ENCODE data around the gene MAN2A1.

DNA sequence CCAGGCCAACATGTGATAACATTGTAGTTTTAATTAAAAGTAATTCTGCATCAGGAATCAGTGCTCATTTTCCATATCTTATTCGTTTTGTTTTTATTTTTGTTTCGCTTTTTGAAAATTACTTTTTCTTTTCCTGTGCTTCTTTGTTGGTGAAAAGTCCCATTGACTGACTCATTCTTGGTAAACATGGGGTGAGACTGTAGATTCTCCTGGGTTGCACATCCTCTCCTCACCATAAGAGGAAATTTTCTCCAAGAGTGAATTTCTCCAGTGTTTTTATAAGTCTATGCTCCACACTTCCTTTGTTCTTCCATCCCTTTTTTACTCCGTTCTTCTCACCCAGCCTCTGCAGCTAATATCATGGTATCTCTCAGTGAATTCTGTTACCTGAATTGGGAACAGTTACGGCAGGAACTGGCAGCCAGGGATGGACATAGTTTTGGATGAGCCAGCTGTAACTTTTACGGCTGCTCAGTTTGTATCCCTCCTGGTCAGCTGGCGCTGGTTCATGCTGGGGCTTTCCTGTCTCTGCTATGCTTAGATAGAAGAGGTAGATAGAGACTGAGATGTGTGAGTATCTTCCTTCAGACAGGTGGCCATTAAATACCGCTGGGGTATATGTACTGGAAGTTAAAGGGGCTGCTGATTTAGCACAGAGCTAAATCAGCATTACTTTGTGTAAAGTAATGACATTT lies 80.0 kb downstream of the MAN2A1 start:
- no peak for TF ChIP-seq SIN3A (IDR thresholded peaks at IDR 0.05; ENCODE audit: borderline replicate concordance, insufficient read depth, low read length)
- TF ChIP-seq, protein P1, sequence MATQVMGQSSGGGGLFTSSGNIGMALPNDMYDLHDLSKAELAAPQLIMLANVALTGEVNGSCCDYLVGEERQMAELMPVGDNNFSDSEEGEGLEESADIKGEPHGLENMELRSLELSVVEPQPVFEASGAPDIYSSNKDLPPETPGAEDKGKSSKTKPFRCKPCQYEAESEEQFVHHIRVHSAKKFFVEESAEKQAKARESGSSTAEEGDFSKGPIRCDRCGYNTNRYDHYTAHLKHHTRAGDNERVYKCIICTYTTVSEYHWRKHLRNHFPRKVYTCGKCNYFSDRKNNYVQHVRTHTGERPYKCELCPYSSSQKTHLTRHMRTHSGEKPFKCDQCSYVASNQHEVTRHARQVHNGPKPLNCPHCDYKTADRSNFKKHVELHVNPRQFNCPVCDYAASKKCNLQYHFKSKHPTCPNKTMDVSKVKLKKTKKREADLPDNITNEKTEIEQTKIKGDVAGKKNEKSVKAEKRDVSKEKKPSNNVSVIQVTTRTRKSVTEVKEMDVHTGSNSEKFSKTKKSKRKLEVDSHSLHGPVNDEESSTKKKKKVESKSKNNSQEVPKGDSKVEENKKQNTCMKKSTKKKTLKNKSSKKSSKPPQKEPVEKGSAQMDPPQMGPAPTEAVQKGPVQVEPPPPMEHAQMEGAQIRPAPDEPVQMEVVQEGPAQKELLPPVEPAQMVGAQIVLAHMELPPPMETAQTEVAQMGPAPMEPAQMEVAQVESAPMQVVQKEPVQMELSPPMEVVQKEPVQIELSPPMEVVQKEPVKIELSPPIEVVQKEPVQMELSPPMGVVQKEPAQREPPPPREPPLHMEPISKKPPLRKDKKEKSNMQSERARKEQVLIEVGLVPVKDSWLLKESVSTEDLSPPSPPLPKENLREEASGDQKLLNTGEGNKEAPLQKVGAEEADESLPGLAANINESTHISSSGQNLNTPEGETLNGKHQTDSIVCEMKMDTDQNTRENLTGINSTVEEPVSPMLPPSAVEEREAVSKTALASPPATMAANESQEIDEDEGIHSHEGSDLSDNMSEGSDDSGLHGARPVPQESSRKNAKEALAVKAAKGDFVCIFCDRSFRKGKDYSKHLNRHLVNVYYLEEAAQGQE (IDR thresholded peaks at IDR 0.05; ENCODE audit: insufficient read depth in 1 of 2, low read depth in 2 of 2, low read length in 2 of 2) = no peak

Data from PFSK-1 (cell line).